Inflammatory macrophage treated with lipopolysaccharide for 4 hours (primary cell): ENCODE measurements around the gene TRIM27.
"Not testable (repeated sequence)": the region's sequence is repeated elsewhere in the genome, so short reads cannot be mapped to it uniquely, and the experiment has no call there.

Source experiments
- DNase-seq: peaks from one replicate; pipeline ENCODE4 v3.0.0-alpha.2; 2020

TRIM27 gene, protein sequence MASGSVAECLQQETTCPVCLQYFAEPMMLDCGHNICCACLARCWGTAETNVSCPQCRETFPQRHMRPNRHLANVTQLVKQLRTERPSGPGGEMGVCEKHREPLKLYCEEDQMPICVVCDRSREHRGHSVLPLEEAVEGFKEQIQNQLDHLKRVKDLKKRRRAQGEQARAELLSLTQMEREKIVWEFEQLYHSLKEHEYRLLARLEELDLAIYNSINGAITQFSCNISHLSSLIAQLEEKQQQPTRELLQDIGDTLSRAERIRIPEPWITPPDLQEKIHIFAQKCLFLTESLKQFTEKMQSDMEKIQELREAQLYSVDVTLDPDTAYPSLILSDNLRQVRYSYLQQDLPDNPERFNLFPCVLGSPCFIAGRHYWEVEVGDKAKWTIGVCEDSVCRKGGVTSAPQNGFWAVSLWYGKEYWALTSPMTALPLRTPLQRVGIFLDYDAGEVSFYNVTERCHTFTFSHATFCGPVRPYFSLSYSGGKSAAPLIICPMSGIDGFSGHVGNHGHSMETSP

GRCh38 chr6:28923318-28924102 lies at the start of gene TRIM27:
Gene TRIM27 (minus strand): TSS chr6:28923985. CDS start chr6:28923632, 353 bp downstream.
- DNase-seq = peak; percentile 92

DNA sequence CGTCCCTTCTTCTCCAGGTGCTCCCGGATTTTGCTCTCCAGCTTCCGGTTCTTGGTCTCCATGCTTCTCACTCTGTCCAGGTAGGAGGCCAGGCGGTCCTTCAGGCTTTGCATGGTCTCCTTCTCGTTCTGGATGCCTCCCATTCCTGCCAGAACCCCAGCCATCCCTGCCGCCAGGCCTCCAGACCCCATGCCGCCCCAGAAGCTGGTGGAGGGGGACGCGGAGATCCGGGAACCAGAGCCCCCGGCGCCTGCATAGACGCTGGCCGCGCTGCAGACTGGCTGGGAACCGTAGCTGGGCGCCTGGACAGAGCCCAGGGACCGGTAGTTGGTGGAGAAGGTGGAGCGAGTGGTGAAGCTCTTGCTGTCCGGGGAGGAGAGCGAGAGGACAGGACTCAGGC lies 46.3 kb upstream of the TRIM27 start:
- not testable (repeated sequence) for DNase-seq

DNA sequence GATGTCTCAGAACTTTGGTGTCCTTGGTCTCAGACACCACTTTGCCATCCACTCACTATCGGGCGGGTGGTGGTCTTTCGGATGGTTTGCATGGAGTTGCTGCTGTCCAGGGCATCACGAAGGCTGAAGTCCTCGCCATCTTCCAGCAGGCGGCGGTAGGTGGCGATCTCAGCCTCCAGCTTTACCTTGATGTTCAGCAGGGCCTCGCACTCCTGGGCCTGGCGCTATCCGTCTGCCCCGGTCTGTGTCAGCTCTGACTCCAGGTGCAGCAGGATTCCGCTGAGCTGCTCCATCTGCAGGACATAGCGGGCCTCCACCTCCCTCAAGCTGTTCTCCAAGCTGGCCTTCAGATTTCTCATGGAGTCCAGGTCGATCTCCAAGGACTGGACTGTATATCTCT lies 45.3 kb upstream of the TRIM27 start:
- no peak for DNase-seq

- DNase-seq = no peak
Measured at GRCh38 chr6:28968476-28968875, 44.7 kb upstream of the TRIM27 start.

DNA sequence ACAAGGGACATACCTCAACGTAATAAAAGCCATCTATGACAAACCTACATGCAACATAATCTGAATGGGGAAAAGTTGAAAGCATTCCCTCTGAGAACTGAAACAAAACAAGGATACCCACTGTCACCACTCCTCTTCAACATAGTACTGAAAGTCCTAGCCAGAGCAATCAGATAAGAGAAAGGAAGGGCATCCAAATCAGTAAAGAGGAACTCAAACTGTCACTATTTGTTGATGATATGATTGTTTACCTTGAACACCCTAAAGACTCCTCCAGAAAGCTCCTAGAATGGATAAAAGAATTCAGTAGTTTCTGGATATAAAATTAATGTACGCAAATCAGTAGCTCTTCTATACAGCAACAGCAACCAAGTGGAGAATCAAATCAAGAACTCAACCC lies 41.9 kb upstream of the TRIM27 start:
- DNase-seq = no peak

DNA sequence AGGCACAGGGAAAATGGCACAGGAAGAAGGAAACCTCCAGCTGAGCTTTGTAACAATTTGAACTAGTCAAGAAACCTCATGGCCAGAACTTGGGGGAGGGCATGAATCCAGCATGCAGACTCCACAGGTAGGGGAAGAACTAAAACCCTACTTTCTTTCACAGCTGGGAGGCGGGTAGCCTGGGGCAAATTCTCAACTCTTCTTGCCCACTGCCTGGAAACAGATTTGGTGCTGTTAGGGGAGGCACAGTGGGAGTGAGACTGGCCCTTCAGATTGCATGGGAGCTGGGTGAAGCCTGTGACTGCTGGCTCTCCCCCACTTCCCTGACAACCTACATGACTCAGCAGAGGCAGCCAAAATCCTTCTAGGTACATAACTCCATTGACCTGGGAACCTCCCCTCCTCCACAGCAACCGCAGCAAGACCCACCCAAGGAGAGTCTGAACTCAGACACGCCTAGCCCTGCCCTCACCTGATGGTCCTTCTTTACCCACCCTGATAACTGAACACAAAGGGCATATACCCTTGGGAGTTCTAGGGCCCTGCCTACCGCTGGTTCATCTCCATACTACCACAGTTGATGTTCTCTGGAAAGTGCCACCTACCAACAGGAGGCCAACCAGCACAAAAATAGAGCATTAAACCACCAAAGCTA lies 37.2 kb upstream of the TRIM27 start:
- no peak for DNase-seq

GRCh38 chr6:28958561-28959243 lies 34.9 kb upstream of the TRIM27 start:
- not testable (repeated sequence) for DNase-seq

GRCh38 chr6:28957795-28958314 lies 34.1 kb upstream of the TRIM27 start:
- DNase-seq = not testable (repeated sequence)

DNA sequence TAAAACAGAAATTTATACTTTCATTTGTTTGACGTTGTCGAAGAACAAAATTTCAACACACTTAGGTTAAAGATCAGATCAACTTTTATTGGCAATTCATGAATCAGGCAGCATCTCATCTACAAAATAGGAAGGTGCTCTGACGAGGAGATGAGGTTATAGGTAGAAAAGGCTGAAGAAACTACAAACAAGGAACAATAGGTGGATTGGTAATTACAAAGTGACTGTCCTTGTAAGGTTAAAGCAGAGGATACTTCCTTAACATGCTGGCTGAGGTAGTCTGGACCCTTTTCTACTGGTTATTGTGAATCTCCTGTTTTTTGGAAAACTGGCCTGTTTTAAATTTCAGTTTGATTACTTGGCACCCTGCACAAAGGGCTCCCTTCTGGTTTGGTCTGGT lies 32.5 kb upstream of the TRIM27 start:
- no peak for DNase-seq

GRCh38 chr6:28953585-28954258 lies 29.9 kb upstream of the TRIM27 start:
- DNase-seq = no peak

DNA sequence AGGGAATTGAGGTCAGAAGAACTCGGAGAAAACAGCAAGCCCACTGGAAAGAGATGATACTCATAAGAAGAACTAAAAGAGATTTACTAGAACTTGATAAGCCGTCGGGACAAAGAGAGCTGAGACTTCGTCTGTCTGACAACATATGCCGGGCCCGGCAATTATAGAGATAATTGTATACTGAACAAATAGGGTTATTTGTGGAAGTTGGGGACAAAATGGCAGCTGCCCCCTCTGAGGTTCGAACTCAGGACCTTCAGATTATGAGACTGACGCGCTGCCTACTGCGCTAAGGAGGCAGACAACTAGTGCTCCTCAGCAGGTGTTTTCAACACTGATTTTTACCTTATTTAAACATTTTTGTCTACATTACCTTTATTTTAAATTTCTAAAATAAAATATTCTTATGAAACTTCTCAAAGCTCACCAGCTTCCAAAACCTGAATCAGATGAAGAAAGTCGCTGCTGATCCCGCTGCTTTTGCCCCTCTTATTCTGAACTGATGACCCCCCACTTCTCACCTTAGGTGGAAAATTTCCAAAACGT lies 29.3 kb upstream of the TRIM27 start:
- DNase-seq = peak; percentile 45

DNA sequence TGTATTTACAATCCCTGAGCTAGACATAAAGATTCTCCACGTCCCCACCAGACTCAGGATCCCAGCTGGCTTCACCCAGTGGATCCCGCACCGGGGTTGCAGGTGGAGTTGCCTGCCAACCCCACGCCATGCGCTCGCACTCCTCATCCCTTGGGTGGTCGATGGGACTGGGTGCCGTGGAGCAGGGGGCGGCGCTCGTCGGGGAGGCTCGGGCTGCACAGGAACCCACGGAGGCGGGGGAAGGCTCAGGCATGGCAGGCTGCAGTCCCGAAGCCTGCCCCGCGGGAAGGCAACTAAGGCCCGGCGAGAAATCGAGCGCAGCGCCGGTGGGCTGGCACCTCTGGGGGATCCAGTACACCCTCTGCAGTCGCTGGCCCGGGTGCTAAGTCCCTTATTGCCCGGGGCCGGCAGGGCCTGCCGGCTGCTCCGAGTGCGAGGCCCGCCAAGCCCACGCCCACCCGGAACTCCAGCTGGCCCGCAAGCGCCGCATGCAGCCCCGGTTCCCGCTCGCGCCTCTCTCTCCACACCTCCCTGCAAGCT lies 25.9 kb upstream of the TRIM27 start:
- not testable (repeated sequence) for DNase-seq

- DNase-seq = no peak
Measured at GRCh38 chr6:28948782-28949486, 25.1 kb upstream of the TRIM27 start.

DNA sequence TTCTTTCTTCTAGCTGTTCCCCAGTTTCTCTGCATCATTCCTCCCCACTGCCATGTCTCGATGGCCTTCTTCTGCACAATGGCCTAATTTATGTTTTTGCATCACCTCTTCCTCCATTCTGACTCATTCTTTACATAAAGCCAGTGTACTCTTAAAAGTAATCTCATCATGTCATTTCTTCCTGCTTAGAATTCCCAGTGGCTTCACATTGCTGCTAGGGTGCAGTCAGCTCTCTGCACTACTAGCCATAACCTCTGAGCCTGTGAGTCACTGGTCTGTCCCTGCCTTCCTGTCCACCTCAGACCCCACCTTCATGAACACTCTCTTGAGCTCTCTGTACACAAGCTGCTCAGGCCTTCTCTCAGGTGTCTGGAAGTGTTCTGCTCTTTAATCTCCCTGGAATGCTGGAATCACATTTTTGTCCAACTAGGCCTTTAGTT lies 24.1 kb upstream of the TRIM27 start:
- DNase-seq = no peak

GRCh38 chr6:28947067-28947765 lies 23.4 kb upstream of the TRIM27 start:
- no peak for DNase-seq

GRCh38 chr6:28945349-28945748 lies 21.6 kb upstream of the TRIM27 start:
- no peak for DNase-seq

GRCh38 chr6:28944412-28944865 lies 20.7 kb upstream of the TRIM27 start:
- peak; percentile 85 for DNase-seq

- DNase-seq = peak; percentile 78
Measured at GRCh38 chr6:28943557-28944411, 20.0 kb upstream of the TRIM27 start.

DNA sequence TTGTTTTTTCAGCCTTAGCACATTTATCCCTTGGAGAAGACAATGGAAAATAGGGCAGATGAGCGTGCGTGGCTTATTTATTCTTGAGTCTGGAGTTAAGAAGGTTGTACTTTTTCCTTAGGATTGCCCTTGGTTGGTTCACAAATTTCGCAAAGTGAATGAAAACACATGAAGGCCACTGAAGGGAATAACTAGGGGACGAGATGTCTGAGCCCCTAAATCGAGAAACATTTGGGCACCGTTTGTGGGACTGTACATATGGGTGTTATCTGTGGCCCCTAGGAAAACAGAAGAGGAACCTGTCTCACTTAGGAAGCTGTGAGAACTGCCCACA lies 19.4 kb upstream of the TRIM27 start:
- no peak for DNase-seq
